H9 (cell line): ENCODE data around the gene ANO2. TPM values are rescaled to one million over a fixed set of nuclear protein-coding genes. Genes with fewer than 3 reads are reported as not detected.

ENCODE experiments used
- DNase-seq: peaks from one replicate; pipeline ENCODE4 v3.0.0-alpha.2; 2017
- H2AFZ ChIP-seq: one replicate; pipeline ENCODE4 v1.6.1; 2013; ENCODE audit warnings: mild to moderate bottlenecking, low read length, control low read depth, moderate library complexity
- H2AK5ac ChIP-seq: 2 replicates; pipeline ENCODE4 v1.6.1; 2013; ENCODE audit warnings: low read length, control low read depth, mixed read lengths; ENCODE audit not compliant: insufficient read length
- H2BK120ac ChIP-seq: one replicate; pipeline ENCODE4 v1.6.1; 2013; ENCODE audit warnings: low read depth, mild to moderate bottlenecking, low read length, control low read depth, inconsistent platforms; ENCODE audit not compliant: poor library complexity, severe bottlenecking
- H2BK12ac ChIP-seq: 2 replicates; pipeline ENCODE4 v1.6.1; 2013; ENCODE audit warnings: low read length, control low read depth, mixed read lengths, low read depth; ENCODE audit not compliant: insufficient read length
- H2BK15ac ChIP-seq: 2 replicates; pipeline ENCODE4 v1.6.1; 2013; ENCODE audit warnings: low read depth, low read length, control low read depth
- H2BK20ac ChIP-seq: one replicate; pipeline ENCODE4 v1.6.1; 2013; ENCODE audit warnings: low read depth, mild to moderate bottlenecking, low read length, control low read depth, inconsistent platforms; ENCODE audit not compliant: poor library complexity, severe bottlenecking
- H2BK5ac ChIP-seq: 2 replicates; pipeline ENCODE4 v1.6.1; 2013; ENCODE audit warnings: low read length, control low read depth, mixed read lengths; ENCODE audit not compliant: insufficient read length
- H3K14ac ChIP-seq: 2 replicates; pipeline ENCODE4 v1.6.1; 2013; ENCODE audit warnings: low read length, control low read depth; ENCODE audit not compliant: insufficient read depth
- H3K18ac ChIP-seq: 2 replicates; pipeline ENCODE4 v1.6.1; 2013; ENCODE audit warnings: low read depth, mild to moderate bottlenecking, mixed read lengths, low read length, control low read depth; ENCODE audit not compliant: insufficient read length
- H3K23ac ChIP-seq: 2 replicates; pipeline ENCODE4 v1.6.1; 2013; ENCODE audit warnings: low read length, control low read depth, mixed read lengths, low read depth; ENCODE audit not compliant: insufficient read length
- H3K23me2 ChIP-seq: 2 replicates; pipeline ENCODE4 v1.6.1; 2013; ENCODE audit warnings: low read depth, mild to moderate bottlenecking, mixed read lengths, low read length, control low read depth; ENCODE audit not compliant: insufficient read length, poor library complexity, severe bottlenecking
- H3K27ac ChIP-seq: 2 replicates; pipeline ENCODE4 v1.5.1; 2013; ENCODE audit warnings: low read length, control low read depth, mixed read lengths, low read depth; ENCODE audit not compliant: insufficient read length
- H3K27me3 ChIP-seq: 2 replicates; pipeline ENCODE4 v1.6.1; 2013; ENCODE audit warnings: low read length, control low read depth, inconsistent platforms; ENCODE audit not compliant: insufficient read depth
- H3K4ac ChIP-seq: 2 replicates; pipeline ENCODE4 v1.6.1; 2013; ENCODE audit warnings: low read depth, mild to moderate bottlenecking, control low read depth, inconsistent platforms, low read length, moderate library complexity
- H3K4me1 ChIP-seq: 2 replicates; pipeline ENCODE4 v1.6.1; 2013; ENCODE audit warnings: low read length, control low read depth, inconsistent platforms; ENCODE audit not compliant: insufficient read depth
- H3K4me2 ChIP-seq: 2 replicates; pipeline ENCODE4 v1.6.1; 2013; ENCODE audit warnings: low read length, control low read depth, mixed read lengths; ENCODE audit not compliant: insufficient read length, insufficient read depth
- H3K56ac ChIP-seq: 2 replicates; pipeline ENCODE4 v1.6.1; 2013; ENCODE audit warnings: low read depth, mild to moderate bottlenecking, mixed read lengths, low read length, control low read depth; ENCODE audit not compliant: insufficient read length
- H3K79me1 ChIP-seq: 2 replicates; pipeline ENCODE4 v1.6.1; 2013; ENCODE audit warnings: low read depth, mild to moderate bottlenecking, moderate library complexity, low read length, control low read depth, inconsistent platforms; ENCODE audit not compliant: insufficient read depth, poor library complexity, severe bottlenecking
- H3K79me2 ChIP-seq: 2 replicates; pipeline ENCODE4 v1.6.1; 2013; ENCODE audit warnings: low read length, control low read depth, inconsistent platforms; ENCODE audit not compliant: insufficient read depth
- H3K9ac ChIP-seq: 2 replicates; pipeline ENCODE4 v1.6.1; 2013; ENCODE audit warnings: low read length, control low read depth, mixed read lengths; ENCODE audit not compliant: insufficient read length; ENCODE audit errors: extremely low read depth
- H3K9me3 ChIP-seq: one replicate; pipeline ENCODE4 v1.6.1; 2013; ENCODE audit warnings: low read depth, low read length, inconsistent platforms; ENCODE audit not compliant: control insufficient read depth
- H3T11ph ChIP-seq: one replicate; pipeline ENCODE4 v1.6.1; 2013; ENCODE audit warnings: mild to moderate bottlenecking, low read length, control low read depth, inconsistent platforms
- H4K20me1 ChIP-seq: one replicate; pipeline ENCODE4 v1.6.1; 2013; ENCODE audit not compliant: control insufficient read depth, insufficient read length, insufficient read depth
- H4K5ac ChIP-seq: 2 replicates; pipeline ENCODE4 v1.6.1; 2013; ENCODE audit warnings: low read depth, mild to moderate bottlenecking, mixed read lengths, low read length, control low read depth; ENCODE audit not compliant: insufficient read length
- H4K8ac ChIP-seq: replicated peaks from 2 replicates; pipeline ENCODE4 v1.6.1; 2013; ENCODE audit warnings: low read length, control low read depth, mixed read lengths, low read depth; ENCODE audit not compliant: insufficient read length
- H4K91ac ChIP-seq: 2 replicates; pipeline ENCODE4 v1.6.1; 2013; ENCODE audit warnings: low read depth, mild to moderate bottlenecking, moderate library complexity, mixed read lengths, low read length, control low read depth; ENCODE audit not compliant: insufficient read length
- H3K27ac Mint-ChIP-seq, 3 experiments: 2 replicates in 2 of 3; 3 replicates in 1 of 3; pipeline ENCODE4 v1.8.0; 2020 to 2021; ENCODE audit warnings: mixed read lengths in 3 of 3, mild to moderate bottlenecking in 1 of 3, moderate library complexity in 1 of 3
- H3K27me3 Mint-ChIP-seq: 2 replicates; pipeline ENCODE4 v1.8.0; 2021; ENCODE audit warnings: low read depth, mild to moderate bottlenecking, moderate library complexity, mixed read lengths
- H3K36me3 Mint-ChIP-seq, 3 experiments: 2 replicates in 2 of 3; 3 replicates in 1 of 3; pipeline ENCODE4 v1.8.0; 2020 to 2021; ENCODE audit warnings: low read depth in 3 of 3, mixed read lengths in 3 of 3; ENCODE audit not compliant: insufficient read depth in 1 of 3
- H3K4me1 Mint-ChIP-seq, 2 experiments: 2 replicates each; pipeline ENCODE4 v1.8.0; 2020; ENCODE audit warnings: mixed read lengths in 2 of 2
- H3K4me3 Mint-ChIP-seq, 2 experiments: 2 replicates in 1 of 2; 3 replicates in 1 of 2; pipeline ENCODE4 v1.8.0; 2020 to 2021; ENCODE audit warnings: mild to moderate bottlenecking in 2 of 2, mixed read lengths in 2 of 2, moderate library complexity in 1 of 2
- H3K9me3 Mint-ChIP-seq, 2 experiments: 2 replicates in 1 of 2; 3 replicates in 1 of 2; pipeline ENCODE4 v1.8.0; 2020; ENCODE audit warnings: mild to moderate bottlenecking in 2 of 2, mixed read lengths in 2 of 2, moderate library complexity in 1 of 2
- CTCF ChIP-seq: fragments of 200-600 bp; sonication (generic); conservative IDR thresholded peaks from 3 replicates; pipeline ENCODE4 v1.8.0; 2021; ENCODE audit warnings: antibody characterized with exemption, mild to moderate bottlenecking
- WGBS: extraction: QIAGEN DNeasy Blood & Tissue Kit; methylation state at CpG from one replicate; pipeline ENCODE4 v1.1.7; 2013; ENCODE audit warnings: missing lambda C conversion rate, low lambda C conversion rate, mixed read lengths; ENCODE audit not compliant: insufficient read length; ENCODE audit errors: extremely low coverage; 5-methylcytosine and 5-hydroxymethylcytosine counted together
- total RNA-seq: library from RNA; stranded (reverse); gene quantifications from 2 replicates; pipeline ENCODE4 v1.2.1, GENCODE V29; 2021

The ANO2 gene
- total RNA-seq, 1 experiment from 2014 or later = 3.8 TPM

- no peaks in the 10 kb centered on the region for H3K27me3 ChIP-seq
- DNase-seq = no peak
- H3T11ph ChIP-seq = no peak overlapping the region
- no peak overlapping the region for H4K8ac ChIP-seq
- no peak overlapping the region for H3K4ac ChIP-seq
- H3K14ac ChIP-seq = no peak overlapping the region; the same call in 1 of the 2 replicates
- H3K23ac ChIP-seq = no peak overlapping the region
- H2AFZ ChIP-seq = no peak overlapping the region
- no peak overlapping the region for H2BK120ac ChIP-seq
- Mint-ChIP-seq H3K4me3 (no peak overlapping the region), H3K27me3 (peaks cover 11% of the 10 kb centered on the region), H3K9me3 (no peaks in the 10 kb centered on the region; a peak in 1 of 5 replicates), H3K36me3 (no peaks in the 10 kb centered on the region; a peak in 1 of 7 replicates), H3K4me1 (peaks cover 12% of the 10 kb centered on the region in 2 experiments), H3K27ac (no peak overlapping the region)
- H3K79me2 ChIP-seq = no peaks in the 10 kb centered on the region
- no peaks in the 10 kb centered on the region for H4K20me1 ChIP-seq
- no peak overlapping the region for H2BK5ac ChIP-seq
- H3K27ac ChIP-seq = no peak overlapping the region
- H2BK15ac ChIP-seq = no peak overlapping the region
- H2BK20ac ChIP-seq = no peak overlapping the region
- H4K91ac ChIP-seq = no peak overlapping the region
- H3K9me3 ChIP-seq = no peaks in the 10 kb centered on the region
- H3K18ac ChIP-seq = no peak overlapping the region
- H3K9ac ChIP-seq = no peak overlapping the region
- H3K4me1 ChIP-seq = peaks cover 8% of the 10 kb centered on the region; the same call in 1 of the 2 replicates
- TF ChIP-seq CTCF = no peak
- WGBS = no CpG with 5 or more reads among the region's 10 CpGs
- no peaks in the 10 kb centered on the region for H3K79me1 ChIP-seq
- no peaks in the 10 kb centered on the region for H3K23me2 ChIP-seq
- H4K5ac ChIP-seq = no peak overlapping the region
- H2BK12ac ChIP-seq = no peak overlapping the region
- H2AK5ac ChIP-seq = no peak overlapping the region
- H3K4me2 ChIP-seq = no peak overlapping the region
- H3K56ac ChIP-seq = no peak overlapping the region
Measured at GRCh38 chr12:5861416-5861815, 83.6 kb downstream of the ANO2 start.
